Spleen (tissue), 11 donors: ENCODE measurements around the gene KCNE4. TPM values are rescaled to one million over a fixed set of nuclear protein-coding genes. Genes with fewer than 3 reads are reported as not detected.

Source experiments
- DNase-seq: peaks from one replicate; pipeline ENCODE4 v3.0.0-alpha.2; 2020
- H3K27ac ChIP-seq, 8 donors: fragments of 200-600 bp; sonication (generic) in 7 of 8; 1 replicate in 4 of 8; 2 replicates in 4 of 8; pipeline versions ENCODE4 v1.5.0 to v1.8.0; 2016 to 2021; ENCODE audit warnings: inconsistent platforms in 4 of 8, mild to moderate bottlenecking in 4 of 8, moderate library complexity in 1 of 8
- H3K27me3 ChIP-seq, 7 donors: fragments of 200-600 bp; sonication (generic) in 6 of 7; replicated peaks in 1 of 7; 1 replicate in 4 of 7; 2 replicates in 3 of 7; pipeline versions ENCODE4 v1.5.0 to v1.8.0; 2016 to 2021; ENCODE audit warnings: inconsistent platforms in 3 of 7, mild to moderate bottlenecking in 1 of 7
- H3K36me3 ChIP-seq, 6 donors: fragments of 200-600 bp; sonication (generic) in 5 of 6; 1 replicate in 4 of 6; 2 replicates in 2 of 6; pipeline versions ENCODE4 v1.5.0 to v1.8.0; 2016 to 2021; ENCODE audit warnings: inconsistent platforms in 2 of 6
- H3K4me1 ChIP-seq, 6 donors: fragments of 200-600 bp; sonication (generic) in 5 of 6; 1 replicate in 3 of 6; 2 replicates in 3 of 6; pipeline versions ENCODE4 v1.5.0 to v1.8.0; 2016 to 2021; ENCODE audit warnings: inconsistent platforms in 3 of 6
- H3K4me3 ChIP-seq, 8 donors: fragments of 200-600 bp; sonication (generic) in 7 of 8; 1 replicate in 4 of 8; 2 replicates in 4 of 8; pipeline versions ENCODE4 v1.5.0 to v1.8.0; 2016 to 2021; ENCODE audit warnings: inconsistent platforms in 4 of 8, mild to moderate bottlenecking in 4 of 8, moderate library complexity in 2 of 8
- H3K9me3 ChIP-seq, 8 donors: fragments of 200-600 bp; sonication (generic) in 7 of 8; 1 replicate in 4 of 8; 2 replicates in 4 of 8; pipeline versions ENCODE4 v1.5.0 to v1.8.0; 2016 to 2021; ENCODE audit warnings: inconsistent platforms in 4 of 8
- CTCF ChIP-seq, 11 experiments: fragments of 200-600 bp in 7 of 11; fragments of 450-650 bp in 4 of 11; sonication (generic) in 4 of 11; IDR thresholded peaks in 8 of 11; conservative IDR thresholded peaks in 3 of 11; 1 replicate in 7 of 11; 2 replicates in 4 of 11; pipeline versions ENCODE4 v1.4.0 to v1.8.0; 2016 to 2021; ENCODE audit warnings: antibody characterized with exemption in 11 of 11, inconsistent platforms in 4 of 11, mild to moderate bottlenecking in 1 of 11
- POLR2A ChIP-seq, 3 donors: fragments of 450-650 bp; IDR thresholded peaks; one replicate each; pipeline ENCODE4 v1.5.1; 2017; ENCODE audit warnings: antibody characterized with exemption in 3 of 3, mild to moderate bottlenecking in 1 of 3
- POLR2AphosphoS5 ChIP-seq, 3 donors: sonication (generic); formaldehyde crosslinking; IDR thresholded peaks; one replicate each; pipeline ENCODE4 v1.5.1; 2017; ENCODE audit warnings: antibody characterized with exemption in 3 of 3
- WGBS, 5 donors: extraction: QIAGEN DNeasy Blood & Tissue Kit in 3 of 5; methylation state at CpG; one replicate each; pipeline versions ENCODE4 v1.1.5 to v1.1.7; 2013 to 2018; 5-methylcytosine and 5-hydroxymethylcytosine counted together
- intact Hi-C: fragments of 100-400 bp; cut with DNase I; formaldehyde crosslinking; loops from one replicate; pipeline ENCODE4 v1.15.0; 2023; ENCODE audit warnings: low total_unique reads
- polyA plus RNA-seq, 3 donors: library from polyadenylated mRNA; stranded (reverse); fragments of 200-250 nt; gene quantifications; one replicate each; pipeline ENCODE4 v1.2.1, GENCODE V29; 2013
- total RNA-seq, 7 donors: library from RNA; depleted of rRNA in 3 of 7; stranded (reverse); fragments of >200 nt in 3 of 7; fragmentation: NEBNext Ultra II Directional in 4 of 7; extraction: Animal tissue kit (Norgen Biotek cat#: 25700) in 4 of 7; gene quantifications; one replicate each; pipeline versions ENCODE4 v1.1.0 to v1.2.1, GENCODE V29; 2016 to 2021
- donor health status: healthy with polysubstance abuse.
- donor health status: DM: no; HTN: no; CAD: no; lungs with moderate emphysema.
- donor health status: DM: no; HTN: no; CAD: no.
- donor health status: Bipolar disorder and iron deficiency.
- donor health status: healthy.
- donor health status: DM: no; HTN: no; CAD: no.
- donor health status: DM: yes; HTN: yes; CAD: no.

The KCNE4 gene
- total and polyA plus RNA-seq, 10 donors: 1.0 to 25.0 (median 4.3) TPM

GRCh38 chr2:223046470-223047040 lies 5.4 kb upstream of the KCNE4 start:
- no peaks in the 10 kb centered on the region for H3K9me3 ChIP-seq
- TF ChIP-seq POLR2AphosphoS5 (IDR thresholded peaks at IDR 0.05) (no peak), POLR2A (IDR thresholded peaks at IDR 0.05) (no peak), CTCF (IDR thresholded peaks at IDR 0.05 in 8 of 11, conservative IDR thresholded peaks at IDR 0.05 in 3 of 11) (no peak)
- H3K4me3 ChIP-seq: no peak overlapping the region
- H3K27me3 ChIP-seq: no peaks in the 10 kb centered on the region
- no peaks in the 10 kb centered on the region for H3K36me3 ChIP-seq
- 25 to 55% (median 34%) methylated on average over 2 of the region's 2 CpGs for WGBS, 5 donors
- no peak for DNase-seq
- peaks cover 0 to 16% (median 10%) of the 10 kb centered on the region in 6 donors for H3K4me1 ChIP-seq
- no peak overlapping the region for H3K27ac ChIP-seq
- intact Hi-C loops: no loop called here

GRCh38 chr2:223047260-223047761 lies 4.7 kb upstream of the KCNE4 start:
- Histone ChIP-seq H3K36me3 (no peaks in the 10 kb centered on the region), H3K9me3 (no peaks in the 10 kb centered on the region), H3K4me1 (peaks cover 0 to 16% (median 10%) of the 10 kb centered on the region in 6 donors), H3K27ac (no peak overlapping the region), H3K27me3 (no peaks in the 10 kb centered on the region), H3K4me3 (no peak overlapping the region)
- no peak for DNase-seq
- no peak for TF ChIP-seq CTCF (IDR thresholded peaks at IDR 0.05 in 8 of 11, conservative IDR thresholded peaks at IDR 0.05 in 3 of 11)
- WGBS, 5 donors: 57 to 81% (median 69%) methylated on average over 4 of the region's 4 CpGs
- intact Hi-C loops: no loop called here

- intact Hi-C loops: no loop called here
- 93 to 100% (median 93%) methylated on average over 1 of the region's 1 CpG for WGBS, 5 donors
Measured at GRCh38 chr2:223048519-223048918, 3.5 kb upstream of the KCNE4 start.

More at GRCh38 chr2:223048519-223048918, 3.5 kb upstream of the KCNE4 start:
- H3K27ac ChIP-seq: no peak overlapping the region
- H3K9me3 ChIP-seq: no peaks in the 10 kb centered on the region
- peaks cover 0 to 7% (median 0%) of the 10 kb centered on the region in 7 donors for H3K27me3 ChIP-seq
- H3K4me3 ChIP-seq: no peak overlapping the region
- H3K4me1 ChIP-seq: peaks cover 0 to 7% (median 1%) of the 10 kb centered on the region in 6 donors
- no peak for DNase-seq
- TF ChIP-seq CTCF (IDR thresholded peaks at IDR 0.05 in 8 of 11, conservative IDR thresholded peaks at IDR 0.05 in 3 of 11): no peak
- no peak for TF ChIP-seq POLR2A (IDR thresholded peaks at IDR 0.05)
- no peak for TF ChIP-seq POLR2AphosphoS5 (IDR thresholded peaks at IDR 0.05)
- H3K36me3 ChIP-seq: no peaks in the 10 kb centered on the region
